CD14-positive monocyte (primary cell): ENCODE data around the gene MFNG. TPM values are rescaled to one million over a fixed set of nuclear protein-coding genes. Genes with fewer than 3 reads are reported as not detected.

Experiments used
- DNase-seq, 3 donors: peaks; one replicate each; pipeline ENCODE4 v3.0.0-alpha.2; 2011 to 2022
- H2AFZ ChIP-seq: 2 replicates; pipeline ENCODE4 v1.6.0; 2012; ENCODE audit warnings: mild to moderate bottlenecking, low read depth, low read length, inconsistent platforms; ENCODE audit not compliant: insufficient read depth, poor library complexity, severe bottlenecking
- H3K27ac ChIP-seq, 2 donors: 1 replicate in 1 of 2; 2 replicates in 1 of 2; pipeline ENCODE4 v1.5.1; 2012 to 2013; ENCODE audit warnings: low read length in 2 of 2, control low read depth in 1 of 2, inconsistent platforms in 1 of 2, low read depth in 1 of 2, mild to moderate bottlenecking in 1 of 2
- H3K27me3 ChIP-seq, 2 donors: one replicate each; pipeline versions ENCODE4 v1.6.0 to v1.6.1; 2011 to 2013; ENCODE audit warnings: low read length in 2 of 2; ENCODE audit not compliant: control insufficient read depth in 2 of 2, insufficient read depth in 2 of 2
- H3K36me3 ChIP-seq, 2 donors: replicated peaks in 1 of 2; 1 replicate in 1 of 2; 2 replicates in 1 of 2; pipeline versions ENCODE4 v1.5.1 to v1.6.1; 2012 to 2013; ENCODE audit warnings: low read length in 2 of 2, control low read depth in 1 of 2, inconsistent platforms in 1 of 2, mild to moderate bottlenecking in 1 of 2; ENCODE audit not compliant: insufficient read depth in 2 of 2, control insufficient read depth in 1 of 2
- H3K4me1 ChIP-seq, 2 donors: 1 replicate in 1 of 2; 2 replicates in 1 of 2; pipeline versions ENCODE4 v1.5.1 to v1.6.1; 2012 to 2013; ENCODE audit warnings: low read length in 2 of 2, control low read depth in 1 of 2, inconsistent platforms in 1 of 2, mild to moderate bottlenecking in 1 of 2, moderate library complexity in 1 of 2; ENCODE audit not compliant: insufficient read depth in 2 of 2, control insufficient read depth in 1 of 2
- H3K4me2 ChIP-seq: replicated peaks from 2 replicates; pipeline ENCODE3; 2012; ENCODE audit warnings: low read length, moderate library complexity, mild to moderate bottlenecking; ENCODE audit not compliant: poor library complexity, severe bottlenecking; ENCODE audit errors: extremely low read depth
- H3K4me3 ChIP-seq, 3 experiments: fragments of 200-600 bp in 1 of 3; sonication (generic) in 1 of 3; replicated peaks in 1 of 3; 1 replicate in 2 of 3; 2 replicates in 1 of 3; pipeline ENCODE4 v1.5.1; 2011 to 2013; ENCODE audit warnings: low read length in 3 of 3, mild to moderate bottlenecking in 3 of 3, control low read depth in 2 of 3, low read depth in 2 of 3, inconsistent platforms in 1 of 3, moderate library complexity in 1 of 3
- H3K79me2 ChIP-seq: 2 replicates; pipeline ENCODE4 v1.6.0; 2012; ENCODE audit warnings: mild to moderate bottlenecking, control low read depth, inconsistent platforms, low read length, moderate library complexity; ENCODE audit not compliant: insufficient read depth
- H3K9ac ChIP-seq: 2 replicates; pipeline ENCODE4 v1.6.0; 2017; ENCODE audit warnings: low read length, mild to moderate bottlenecking; ENCODE audit not compliant: insufficient read depth, poor library complexity, severe bottlenecking
- H3K9me3 ChIP-seq, 2 donors: replicated peaks in 1 of 2; 1 replicate in 1 of 2; 2 replicates in 1 of 2; pipeline versions ENCODE4 v1.5.1 to v1.6.1; 2012 to 2013; ENCODE audit warnings: low read length in 2 of 2, control low read depth in 1 of 2; ENCODE audit not compliant: control insufficient read depth in 1 of 2, insufficient read depth in 1 of 2
- H4K20me1 ChIP-seq: 2 replicates; pipeline ENCODE4 v1.6.0; 2012; ENCODE audit warnings: mild to moderate bottlenecking, low read length, control low read depth, moderate library complexity; ENCODE audit not compliant: insufficient read depth
- H3K27ac Mint-ChIP-seq, 7 donors: one replicate each; pipeline ENCODE4 v1.8.0; 2020; ENCODE audit warnings: mild to moderate bottlenecking in 7 of 7, mixed read lengths in 7 of 7, moderate library complexity in 6 of 7, inconsistent platforms in 2 of 7
- H3K27me3 Mint-ChIP-seq, 3 donors: one replicate each; pipeline ENCODE4 v1.8.0; 2021 to 2022; ENCODE audit warnings: low read depth in 3 of 3, mild to moderate bottlenecking in 3 of 3, mixed read lengths in 3 of 3, moderate library complexity in 3 of 3, inconsistent platforms in 1 of 3
- H3K36me3 Mint-ChIP-seq, 2 donors: one replicate each; pipeline ENCODE4 v1.8.0; 2020; ENCODE audit warnings: mixed read lengths in 2 of 2, inconsistent platforms in 1 of 2, mild to moderate bottlenecking in 1 of 2
- H3K4me1 Mint-ChIP-seq: one replicate; pipeline ENCODE4 v1.8.0; 2020; ENCODE audit warnings: mild to moderate bottlenecking, mixed read lengths
- H3K4me3 Mint-ChIP-seq, 2 donors: one replicate each; pipeline ENCODE4 v1.8.0; 2020; ENCODE audit warnings: mild to moderate bottlenecking in 2 of 2, mixed read lengths in 2 of 2, moderate library complexity in 1 of 2
- H3K9me3 Mint-ChIP-seq, 7 donors: one replicate each; pipeline ENCODE4 v1.8.0; 2020 to 2022; ENCODE audit warnings: mixed read lengths in 7 of 7, mild to moderate bottlenecking in 6 of 7, moderate library complexity in 6 of 7, inconsistent platforms in 2 of 7
- WGBS: methylation state at CpG from one replicate; pipeline ENCODE4 v1.1.5; 2013; ENCODE audit warnings: missing lambda C conversion rate; ENCODE audit not compliant: insufficient coverage; 5-methylcytosine and 5-hydroxymethylcytosine counted together
- intact Hi-C, 2 donors: fragments of 100-400 bp; cut with micrococcal nuclease; formaldehyde crosslinking; loops; one replicate each; pipeline versions ENCODE4 v1.15.0 to v1.15.1; 2023
- polyA plus RNA-seq, 3 donors: library from polyadenylated mRNA; depleted of rRNA in 1 of 3; unstranded in 2 of 3; stranded (reverse) in 1 of 3; fragments of 300-500 nt in 2 of 3; fragments of >200 nt in 1 of 3; fragmentation: Illumina TruSeq in 2 of 3; gene quantifications; 1 replicate in 2 of 3; 2 replicates in 1 of 3; pipeline ENCODE4 v1.2.3, GENCODE V29; 2012 to 2021
- TF ChIP-seq, protein P1 (sequence below): fragments of 200-600 bp; IDR thresholded peaks from one replicate; pipeline ENCODE4 v1.8.0; 2022; ENCODE audit warnings: antibody characterized with exemption, mild to moderate bottlenecking

Gene MFNG
- polyA plus RNA-seq, 3 donors: 84.1 to 196 (median 181) TPM

GRCh38 chr22:37467391-37467955, 18.7 kb downstream of the MFNG start:
- H3K27ac ChIP-seq: no peak overlapping the region
- H2AFZ ChIP-seq: no peak overlapping the region
- DNase-seq: no peak
- H4K20me1 ChIP-seq: peaks cover 90% of the 10 kb centered on the region
- Mint-ChIP-seq H3K27ac (no peak overlapping the region), H3K36me3 (peaks cover 54 to 74% of the 10 kb centered on the region in 2 donors), H3K27me3 (no peaks in the 10 kb centered on the region), H3K4me3 (no peak overlapping the region), H3K9me3 (no peaks in the 10 kb centered on the region), H3K4me1 (no peaks in the 10 kb centered on the region)
- H3K27me3 ChIP-seq: no peaks in the 10 kb centered on the region
- H3K9ac ChIP-seq: no peak overlapping the region
- H3K4me1 ChIP-seq: no peaks in the 10 kb centered on the region
- no peak overlapping the region for H3K4me3 ChIP-seq
- intact Hi-C loops: no loop called here
- no peak overlapping the region for H3K4me2 ChIP-seq
- peaks cover 46 to 69% of the 10 kb centered on the region in 2 donors for H3K36me3 ChIP-seq
- no peaks in the 10 kb centered on the region for H3K9me3 ChIP-seq
- TF ChIP-seq, protein P1, sequence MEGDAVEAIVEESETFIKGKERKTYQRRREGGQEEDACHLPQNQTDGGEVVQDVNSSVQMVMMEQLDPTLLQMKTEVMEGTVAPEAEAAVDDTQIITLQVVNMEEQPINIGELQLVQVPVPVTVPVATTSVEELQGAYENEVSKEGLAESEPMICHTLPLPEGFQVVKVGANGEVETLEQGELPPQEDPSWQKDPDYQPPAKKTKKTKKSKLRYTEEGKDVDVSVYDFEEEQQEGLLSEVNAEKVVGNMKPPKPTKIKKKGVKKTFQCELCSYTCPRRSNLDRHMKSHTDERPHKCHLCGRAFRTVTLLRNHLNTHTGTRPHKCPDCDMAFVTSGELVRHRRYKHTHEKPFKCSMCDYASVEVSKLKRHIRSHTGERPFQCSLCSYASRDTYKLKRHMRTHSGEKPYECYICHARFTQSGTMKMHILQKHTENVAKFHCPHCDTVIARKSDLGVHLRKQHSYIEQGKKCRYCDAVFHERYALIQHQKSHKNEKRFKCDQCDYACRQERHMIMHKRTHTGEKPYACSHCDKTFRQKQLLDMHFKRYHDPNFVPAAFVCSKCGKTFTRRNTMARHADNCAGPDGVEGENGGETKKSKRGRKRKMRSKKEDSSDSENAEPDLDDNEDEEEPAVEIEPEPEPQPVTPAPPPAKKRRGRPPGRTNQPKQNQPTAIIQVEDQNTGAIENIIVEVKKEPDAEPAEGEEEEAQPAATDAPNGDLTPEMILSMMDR: no peak
- H3K79me2 ChIP-seq: no peaks in the 10 kb centered on the region
- WGBS: 95% methylated on average over 7 of the region's 14 CpGs

GRCh38 chr22:37464181-37464580, 22.0 kb downstream of the MFNG start:
- no peaks in the 10 kb centered on the region for H3K9me3 Mint-ChIP-seq
- no peaks in the 10 kb centered on the region for H3K9me3 ChIP-seq
- 0% methylated on average over 1 of the region's 4 CpGs for WGBS
- intact Hi-C loops: no loop called here
- peaks cover 22 to 36% of the 10 kb centered on the region in 2 donors for H3K36me3 ChIP-seq
- peaks cover 33 to 41% of the 10 kb centered on the region in 2 donors for H3K36me3 Mint-ChIP-seq
- no peaks in the 10 kb centered on the region for H3K4me1 ChIP-seq
- TF ChIP-seq, protein P1: no peak
- no peak overlapping the region for H3K27ac ChIP-seq
- H3K4me2 ChIP-seq: no peak overlapping the region
- H3K4me3 Mint-ChIP-seq: no peak overlapping the region
- no peak overlapping the region for H2AFZ ChIP-seq
- H3K27ac Mint-ChIP-seq: no peak overlapping the region
- no peak overlapping the region for H3K4me3 ChIP-seq
- H3K27me3 ChIP-seq: no peaks in the 10 kb centered on the region
- no peaks in the 10 kb centered on the region for H3K79me2 ChIP-seq
- no peaks in the 10 kb centered on the region for H3K4me1 Mint-ChIP-seq
- peaks cover 58% of the 10 kb centered on the region for H4K20me1 ChIP-seq
- no peaks in the 10 kb centered on the region for H3K27me3 Mint-ChIP-seq
- DNase-seq: no peak
- no peak overlapping the region for H3K9ac ChIP-seq
